Measurements from ENCODE around the gene LRRFIP1. TPM values are rescaled to one million over a fixed set of nuclear protein-coding genes. Genes with fewer than 3 reads are reported as not detected.

The LRRFIP1 gene
- total RNA-seq, 2 experiments from 2014 or later, result 264 to 281 TPM

- POLR2A ChIA-PET, result interaction anchor here (1.1 kb wide), 1 partner anchor 21 kb away, joined by 3 read pairs; no protein-coding TSS in a partner anchor
- no peak overlapping the region for H3K27ac Mint-ChIP-seq
Observed at GRCh38 chr2:237626813-237627440, 460 bp upstream of the LRRFIP1 start.

GRCh38 chr2:237628247-237629187 is 1.1 kb downstream of the LRRFIP1 start:
- Mint-ChIP-seq H3K4me1 (ENCODE audit: low read depth) (peaks cover 22% of the 10 kb centered on the region), H3K9me3 (no peaks in the 10 kb centered on the region), H3K27ac (no peak overlapping the region), H3K4me3 (peak overlapping the region; percentile 78), H3K36me3 (ENCODE audit: low read depth) (no peaks in the 10 kb centered on the region), H3K27me3 (peaks cover 17% of the 10 kb centered on the region)
- no peak for DNase-seq
- intact Hi-C loops (cut with micrococcal nuclease), result no loop called here
- ChIA-PET POLR2A (interaction anchor here (0.7 to 1.3 kb wide), 2 partner anchors 102 to 117 kb away, joined by 3 read pairs; no protein-coding TSS in a partner anchor), CTCF (interaction anchor here (0.9 to 1.6 kb wide), 2 partner anchors 45 to 117 kb away, joined by 3 to 5 read pairs; no protein-coding TSS in a partner anchor)
- no peak for ATAC-seq
- no peak for TF ChIP-seq CTCF (IDR thresholded peaks at IDR 0.05)

More at GRCh38 chr2:237626813-237627440, 460 bp upstream of the LRRFIP1 start:
- Mint-ChIP-seq H3K27me3 (peaks cover 17% of the 10 kb centered on the region), H3K36me3 (ENCODE audit: low read depth) (no peaks in the 10 kb centered on the region), H3K4me1 (ENCODE audit: low read depth) (peaks cover 22% of the 10 kb centered on the region), H3K9me3 (no peaks in the 10 kb centered on the region), H3K4me3 (peak overlapping the region; percentile 66)
- DNase-seq (no peak), ATAC-seq (peak; percentile 7)
- TF ChIP-seq CTCF (IDR thresholded peaks at IDR 0.05), result no peak
- CTCF ChIA-PET, result no interaction called here
- intact Hi-C loops (cut with micrococcal nuclease), result no loop called here

GRCh38 chr2:237629188-237629534 is 1.8 kb downstream of the LRRFIP1 start:
- POLR2A ChIA-PET, result no interaction called here
- CTCF ChIA-PET, result interaction anchor here (0.9 to 1.6 kb wide), 3 partner anchors 44 to 116 kb away, joined by 3 to 5 read pairs (median 3); no protein-coding TSS in a partner anchor
- ATAC-seq (no peak), DNase-seq (no peak)
- TF ChIP-seq CTCF (IDR thresholded peaks at IDR 0.05), result no peak
- H3K4me1 Mint-ChIP-seq (ENCODE audit: low read depth), result peaks cover 22% of the 10 kb centered on the region
- no peaks in the 10 kb centered on the region for H3K36me3 Mint-ChIP-seq (ENCODE audit: low read depth)
- no peak overlapping the region for H3K27ac Mint-ChIP-seq
- H3K4me3 Mint-ChIP-seq, result no peak overlapping the region
- peaks cover 17% of the 10 kb centered on the region for H3K27me3 Mint-ChIP-seq
- intact Hi-C loops (cut with micrococcal nuclease), result no loop called here
- no peaks in the 10 kb centered on the region for H3K9me3 Mint-ChIP-seq

GRCh38 chr2:237629739-237630138 is 2.4 kb downstream of the LRRFIP1 start:
- DNase-seq, result no peak
- ATAC-seq, result peak; percentile 18
- Mint-ChIP-seq H3K4me3 (no peak overlapping the region), H3K4me1 (ENCODE audit: low read depth) (peaks cover 22% of the 10 kb centered on the region), H3K27me3 (peaks cover 17% of the 10 kb centered on the region), H3K36me3 (ENCODE audit: low read depth) (no peaks in the 10 kb centered on the region), H3K9me3 (peaks cover 4% of the 10 kb centered on the region), H3K27ac (no peak overlapping the region)
- intact Hi-C loops (cut with micrococcal nuclease), result no loop called here
- ChIA-PET CTCF (interaction anchor here (1.2 to 1.6 kb wide), 2 partner anchors 48 to 115 kb away, joined by 3 to 5 read pairs; no protein-coding TSS in a partner anchor), POLR2A (no interaction called here)
- no peak for TF ChIP-seq CTCF (IDR thresholded peaks at IDR 0.05)

Measured in activated CD8-positive, alpha-beta T cell treated with anti-CD3 and anti-CD28 coated beads for 36 hours (primary cell).